Right cardiac atrium (tissue), 5 donors: ENCODE data around the gene TIAM2. TPM values are rescaled to one million over a fixed set of nuclear protein-coding genes. Genes with fewer than 3 reads are reported as not detected.
"Not testable (repeated sequence)": the region's sequence is repeated elsewhere in the genome, so short reads cannot be mapped to it uniquely, and the experiment has no call there.

ENCODE experiments used
- ATAC-seq, 2 donors: fragments of 200-7000 bp; cut with Tn5 transposase; one replicate each; pipeline versions ENCODE4 v1.8.0 to v1.9.1; 2020; ENCODE audit warnings: moderate library complexity in 2 of 2, mild to moderate bottlenecking in 1 of 2
- DNase-seq, 3 donors: peaks; one replicate each; pipeline ENCODE4 v3.0.0-alpha.2; 2020
- H3K27ac ChIP-seq: one replicate; pipeline ENCODE4 v1.5.1; 2013; ENCODE audit warnings: mild to moderate bottlenecking, low read length, control low read depth, moderate library complexity
- H3K27me3 ChIP-seq: one replicate; pipeline ENCODE4 v1.6.1; 2013; ENCODE audit not compliant: control insufficient read depth, insufficient read depth
- H3K4me1 ChIP-seq: one replicate; pipeline ENCODE4 v1.6.1; 2013; ENCODE audit warnings: low read length; ENCODE audit not compliant: control insufficient read depth, insufficient read depth
- H3K4me3 ChIP-seq: one replicate; pipeline ENCODE4 v1.5.1; 2013; ENCODE audit warnings: low read length, control low read depth
- H3K9me3 ChIP-seq: one replicate; pipeline ENCODE4 v1.6.1; 2013; ENCODE audit warnings: low read length; ENCODE audit not compliant: control insufficient read depth
- WGBS: extraction: QIAGEN DNeasy Blood & Tissue Kit; methylation state at CpG from one replicate; pipeline ENCODE4 v1.1.7; 2013; 5-methylcytosine and 5-hydroxymethylcytosine counted together
- intact Hi-C, 4 donors: fragments of 100-400 bp; cut with DNase I; formaldehyde crosslinking; loops; one replicate each; pipeline versions ENCODE4 v1.11.0 to v1.14.0; 2022 to 2023
- polyA plus RNA-seq: library from polyadenylated mRNA; stranded (reverse); fragments of 200-250 nt; gene quantifications from one replicate; pipeline ENCODE4 v1.2.3, GENCODE V29; 2013
- total RNA-seq, 4 donors: library from RNA; stranded (reverse); fragmentation: NEBNext Ultra II Directional; extraction: Animal tissue kit (Norgen Biotek cat#: 25700); gene quantifications; one replicate each; pipeline ENCODE4 v1.2.1, GENCODE V29; 2021
- donor health status: healthy with polysubstance abuse.
- donor health status: DM: no; HTN: yes; CAD: no.
- donor health status: DM: no; HTN: no; CAD: no.
- donor health status: DM: no; HTN: yes; CAD: no; lungs with severe emphysema.
- donor health status: DM: yes; HTN: yes; CAD: no.

Gene TIAM2
- total and polyA plus RNA-seq, 5 donors, result 6.6 to 13.9 (median 11.8) TPM

GRCh38 chr6:155106456-155107115 lies 111.5 kb downstream of the TIAM2 start:
- H3K4me1 ChIP-seq, result no peaks in the 10 kb centered on the region
- H3K9me3 ChIP-seq, result no peaks in the 10 kb centered on the region
- DNase-seq, result no peak
- peak overlapping the region; percentile 61 for H3K27ac ChIP-seq
- H3K27me3 ChIP-seq, result no peaks in the 10 kb centered on the region
- intact Hi-C loops, result no loop called here
- 68% methylated on average over 8 of the region's 8 CpGs for WGBS
- peak overlapping the region; percentile 54 for H3K4me3 ChIP-seq
- ATAC-seq, result peak; percentile 59 to 70

DNA sequence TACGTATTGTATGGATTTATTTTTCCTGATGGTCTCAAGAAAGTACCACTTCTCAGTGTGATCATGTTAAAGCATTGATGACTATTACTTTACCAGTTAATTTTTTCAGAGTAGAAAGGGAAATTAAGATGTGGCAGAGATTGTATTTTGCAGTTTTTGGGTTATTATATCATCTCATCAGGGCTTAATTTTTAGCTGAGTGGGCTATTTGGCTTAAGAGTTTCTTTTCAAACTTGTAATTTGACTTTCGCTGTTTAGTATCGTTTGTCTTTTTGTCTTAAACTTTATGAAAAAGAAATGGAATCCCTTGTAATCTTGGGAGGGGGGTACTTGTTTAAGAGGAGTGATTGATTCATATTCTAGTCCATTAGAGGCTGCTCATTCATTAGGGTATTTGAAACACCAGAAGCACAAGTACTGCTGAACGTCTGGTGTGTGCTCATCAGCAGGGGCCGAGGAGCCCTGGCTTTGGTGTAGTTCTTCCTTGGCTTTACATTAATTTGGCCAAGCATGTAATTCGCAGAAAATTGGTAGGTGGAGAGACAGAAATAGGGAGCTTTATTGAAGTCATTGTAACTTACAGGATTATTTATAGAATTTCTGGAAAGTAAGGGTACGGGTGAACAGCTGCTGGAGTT lies 112.4 kb downstream of the TIAM2 start:
- Histone ChIP-seq H3K27ac (no peak overlapping the region), H3K4me1 (no peaks in the 10 kb centered on the region), H3K4me3 (peak overlapping the region; percentile 54), H3K27me3 (no peaks in the 10 kb centered on the region), H3K9me3 (no peaks in the 10 kb centered on the region)
- intact Hi-C loops, result no loop called here
- WGBS, result 63% methylated on average over 7 of the region's 7 CpGs
- DNase-seq, result no peak
- ATAC-seq, result no peak

GRCh38 chr6:155108070-155108820 lies 113.1 kb downstream of the TIAM2 start:
- Histone ChIP-seq H3K4me1 (no peaks in the 10 kb centered on the region), H3K4me3 (peak overlapping the region; percentile 54), H3K27me3 (no peaks in the 10 kb centered on the region), H3K9me3 (no peaks in the 10 kb centered on the region), H3K27ac (no peak overlapping the region)
- ATAC-seq (peak in 1 of 2 donors; percentile 39), DNase-seq (no peak)
- intact Hi-C loops, result no loop called here
- WGBS, result 51% methylated on average over 11 of the region's 11 CpGs

DNA sequence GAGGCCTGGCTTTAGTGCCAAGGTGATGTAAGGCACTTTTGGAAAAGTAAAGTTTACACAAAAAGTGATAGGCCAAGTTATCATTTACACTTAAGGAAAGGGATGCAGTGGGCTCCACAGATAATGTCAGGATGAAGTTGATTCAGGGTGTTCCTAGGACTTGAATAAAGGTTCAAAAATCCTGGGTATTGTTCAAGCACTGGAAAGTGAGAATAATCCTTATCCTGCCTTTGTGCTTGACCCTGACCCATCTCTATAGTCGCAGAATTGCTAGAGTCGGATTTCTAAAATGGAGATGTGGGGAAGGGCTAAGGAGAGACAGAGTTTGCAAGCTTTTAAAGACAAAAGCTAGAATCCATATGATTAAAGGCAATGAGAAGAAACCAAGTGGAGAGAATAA lies 115.6 kb downstream of the TIAM2 start:
- ATAC-seq, result peak; percentile 65 to 80
- DNase-seq, result no peak
- WGBS, result 72% methylated on average over 2 of the region's 2 CpGs
- Histone ChIP-seq H3K4me3 (no peak overlapping the region), H3K4me1 (no peaks in the 10 kb centered on the region), H3K9me3 (no peaks in the 10 kb centered on the region), H3K27ac (no peak overlapping the region), H3K27me3 (no peaks in the 10 kb centered on the region)
- intact Hi-C loops, result no loop called here

DNA sequence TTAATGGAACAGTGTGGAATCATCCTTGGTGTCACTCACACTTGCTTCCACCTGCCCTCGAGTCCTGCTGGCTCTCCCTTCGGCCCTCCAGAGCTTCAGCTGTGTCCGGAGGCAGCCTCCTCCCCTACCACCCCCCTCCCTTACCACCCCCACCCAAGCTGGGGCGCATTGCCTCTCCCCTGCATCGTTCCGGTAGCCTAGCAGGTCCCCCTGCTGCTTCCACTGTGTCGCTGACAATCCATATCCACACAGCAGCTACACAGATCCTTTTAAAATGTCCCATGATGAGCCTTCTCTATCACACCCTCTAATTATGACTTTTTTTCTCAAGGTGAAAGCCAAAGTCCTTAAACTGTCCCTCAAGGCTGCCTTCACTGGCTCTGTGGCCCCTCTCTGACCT lies 117.6 kb downstream of the TIAM2 start:
- intact Hi-C loops, result no loop called here
- no peaks in the 10 kb centered on the region for H3K9me3 ChIP-seq
- no peaks in the 10 kb centered on the region for H3K4me1 ChIP-seq
- DNase-seq, result no peak
- H3K27ac ChIP-seq, result no peak overlapping the region
- H3K4me3 ChIP-seq, result no peak overlapping the region
- ATAC-seq, result peak in 1 of 2 donors; percentile 8
- H3K27me3 ChIP-seq, result no peaks in the 10 kb centered on the region
- WGBS, result 81% methylated on average over 7 of the region's 7 CpGs

GRCh38 chr6:155115893-155116570 lies 120.9 kb downstream of the TIAM2 start:
- Histone ChIP-seq H3K9me3 (no peaks in the 10 kb centered on the region), H3K4me1 (no peaks in the 10 kb centered on the region), H3K27ac (no peak overlapping the region), H3K4me3 (no peak overlapping the region), H3K27me3 (no peaks in the 10 kb centered on the region)
- ATAC-seq, result no peak
- DNase-seq, result no peak
- intact Hi-C loops, result no loop called here
- WGBS, result 71% methylated on average over 4 of the region's 4 CpGs

DNA sequence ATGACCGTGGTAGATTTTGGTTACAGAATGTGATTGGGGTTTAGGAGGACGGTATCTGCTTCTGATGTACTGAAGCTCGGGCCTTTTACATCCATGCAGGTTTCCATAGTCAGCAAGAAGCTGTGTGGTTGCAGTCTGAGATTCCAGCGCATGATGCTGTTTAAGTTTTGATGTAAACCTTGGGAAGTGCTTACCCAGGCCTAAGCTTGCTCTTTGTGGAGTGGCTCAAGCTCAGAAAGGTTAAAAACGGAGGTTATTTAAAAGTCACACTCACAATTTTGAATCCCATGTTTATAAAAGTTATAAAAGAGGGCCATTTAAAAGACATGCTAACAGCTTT lies 121.4 kb downstream of the TIAM2 start:
- ATAC-seq (no peak), DNase-seq (no peak)
- no peaks in the 10 kb centered on the region for H3K9me3 ChIP-seq
- WGBS, result 89% methylated on average over 5 of the region's 5 CpGs
- H3K4me1 ChIP-seq, result no peaks in the 10 kb centered on the region
- no peak overlapping the region for H3K4me3 ChIP-seq
- H3K27ac ChIP-seq, result no peak overlapping the region
- intact Hi-C loops, result no loop called here
- H3K27me3 ChIP-seq, result no peaks in the 10 kb centered on the region

DNA sequence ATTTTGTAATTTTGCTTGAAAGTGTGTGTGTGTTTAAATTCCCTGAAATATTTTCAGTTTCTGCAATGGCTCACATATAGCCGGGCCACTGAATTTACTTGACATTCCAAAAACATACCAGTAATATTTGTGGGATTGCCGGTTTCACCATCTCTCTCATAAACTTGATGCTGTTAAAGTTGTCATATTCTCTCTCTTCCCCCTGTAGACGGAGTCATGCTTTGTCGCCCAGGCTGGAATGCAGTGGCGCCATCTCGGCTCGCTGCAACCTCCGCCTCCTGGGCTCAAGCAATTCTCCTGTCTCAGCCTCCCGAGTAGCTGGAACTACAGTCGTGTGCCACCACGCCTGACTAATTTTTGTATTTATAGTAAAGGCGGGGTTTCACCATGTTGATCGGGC lies 122.1 kb downstream of the TIAM2 start:
- intact Hi-C loops, result no loop called here
- H3K4me1 ChIP-seq, result no peaks in the 10 kb centered on the region
- DNase-seq, result no peak

GRCh38 chr6:155117785-155118184 lies 122.7 kb downstream of the TIAM2 start:
- no peaks in the 10 kb centered on the region for H3K4me1 ChIP-seq
- no peaks in the 10 kb centered on the region for H3K9me3 ChIP-seq
- DNase-seq (no peak), ATAC-seq (peak in 1 of 2 donors; percentile 20)
- WGBS, result 60% methylated on average over 5 of the region's 5 CpGs
- intact Hi-C loops, result no loop called here
- no peaks in the 10 kb centered on the region for H3K27me3 ChIP-seq
- H3K27ac ChIP-seq, result no peak overlapping the region
- H3K4me3 ChIP-seq, result no peak overlapping the region

More for the DNA sequence above, 122.1 kb downstream of the TIAM2 start:
- no peak overlapping the region for H3K4me3 ChIP-seq
- no peaks in the 10 kb centered on the region for H3K27me3 ChIP-seq
- H3K27ac ChIP-seq, result no peak overlapping the region
- no peak for ATAC-seq
- no peaks in the 10 kb centered on the region for H3K9me3 ChIP-seq
- WGBS, result 90% methylated on average over 13 of the region's 13 CpGs

- H3K9me3 ChIP-seq, H3K4me1 ChIP-seq, H3K27me3 ChIP-seq, H3K4me3 ChIP-seq, intact Hi-C loops, H3K27ac ChIP-seq, ATAC-seq, DNase-seq: not testable (repeated sequence)
- WGBS, result over 99% methylated on average over 5 of the region's 5 CpGs
Observed at GRCh38 chr6:155119201-155119600, 124.1 kb downstream of the TIAM2 start.

- DNase-seq (no peak), ATAC-seq (no peak)
- H3K27ac ChIP-seq, result no peak overlapping the region
- 85% methylated on average over 6 of the region's 6 CpGs for WGBS
- H3K4me1 ChIP-seq, result no peaks in the 10 kb centered on the region
- H3K9me3 ChIP-seq, result no peaks in the 10 kb centered on the region
- H3K4me3 ChIP-seq, result no peak overlapping the region
- intact Hi-C loops, result no loop called here
- no peaks in the 10 kb centered on the region for H3K27me3 ChIP-seq
Observed at GRCh38 chr6:155120034-155120433, 124.9 kb downstream of the TIAM2 start.
